ENCODE measurements around the gene FPR3.

- TF ChIP-seq, protein P1, sequence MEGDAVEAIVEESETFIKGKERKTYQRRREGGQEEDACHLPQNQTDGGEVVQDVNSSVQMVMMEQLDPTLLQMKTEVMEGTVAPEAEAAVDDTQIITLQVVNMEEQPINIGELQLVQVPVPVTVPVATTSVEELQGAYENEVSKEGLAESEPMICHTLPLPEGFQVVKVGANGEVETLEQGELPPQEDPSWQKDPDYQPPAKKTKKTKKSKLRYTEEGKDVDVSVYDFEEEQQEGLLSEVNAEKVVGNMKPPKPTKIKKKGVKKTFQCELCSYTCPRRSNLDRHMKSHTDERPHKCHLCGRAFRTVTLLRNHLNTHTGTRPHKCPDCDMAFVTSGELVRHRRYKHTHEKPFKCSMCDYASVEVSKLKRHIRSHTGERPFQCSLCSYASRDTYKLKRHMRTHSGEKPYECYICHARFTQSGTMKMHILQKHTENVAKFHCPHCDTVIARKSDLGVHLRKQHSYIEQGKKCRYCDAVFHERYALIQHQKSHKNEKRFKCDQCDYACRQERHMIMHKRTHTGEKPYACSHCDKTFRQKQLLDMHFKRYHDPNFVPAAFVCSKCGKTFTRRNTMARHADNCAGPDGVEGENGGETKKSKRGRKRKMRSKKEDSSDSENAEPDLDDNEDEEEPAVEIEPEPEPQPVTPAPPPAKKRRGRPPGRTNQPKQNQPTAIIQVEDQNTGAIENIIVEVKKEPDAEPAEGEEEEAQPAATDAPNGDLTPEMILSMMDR (IDR thresholded peaks at IDR 0.05; ENCODE audit: extremely low read depth in 1 of 2, insufficient read depth in 1 of 2, low read depth in 1 of 2, low read length in 2 of 2): no peak
- TF ChIP-seq EZH2 (IDR thresholded peaks at IDR 0.05; ENCODE audit: borderline replicate concordance, low read depth, low read length, severe bottlenecking) (no peak), JUN (IDR thresholded peaks at IDR 0.05; ENCODE audit: borderline replicate concordance, insufficient read depth, insufficient read length, low read depth) (no peak), POLR2A (IDR thresholded peaks at IDR 0.05; ENCODE audit: low read depth, low read length) (no peak), POLR2AphosphoS5 (IDR thresholded peaks at IDR 0.05; ENCODE audit: insufficient read depth, low read depth, low read length) (no peak)
Measured at GRCh38 chr19:51797480-51797879, 2.5 kb downstream of the FPR3 start.

Measured in endothelial cell of umbilical vein (primary cell).